Osteoblast (primary cell): ENCODE measurements around the gene KCNQ1. TPM values are rescaled to one million over a fixed set of nuclear protein-coding genes. Genes with fewer than 3 reads are reported as not detected.

Source experiments
- DNase-seq: peaks from one replicate; pipeline ENCODE4 v3.0.0; 2011; ENCODE audit warnings: low spot score, mixed read lengths; ENCODE audit not compliant: insufficient read length; ENCODE audit errors: missing footprints
- H2AFZ ChIP-seq: 2 replicates; pipeline ENCODE4 v1.6.0; 2011; ENCODE audit warnings: mild to moderate bottlenecking, low read length
- H3K27ac ChIP-seq: 2 replicates; pipeline ENCODE4 v1.5.1; 2011; ENCODE audit warnings: mild to moderate bottlenecking, low read depth, low read length, moderate library complexity
- H3K27me3 ChIP-seq: 2 replicates; pipeline ENCODE4 v1.6.0; 2012; ENCODE audit warnings: mild to moderate bottlenecking, control low read depth, inconsistent platforms, low read length, moderate library complexity; ENCODE audit not compliant: insufficient read depth
- H3K36me3 ChIP-seq: 2 replicates; pipeline ENCODE4 v1.5.1; 2011; ENCODE audit warnings: mild to moderate bottlenecking, low read length, control low read depth, moderate library complexity; ENCODE audit not compliant: insufficient read depth
- H3K4me1 ChIP-seq: 2 replicates; pipeline ENCODE4 v1.5.1; 2011; ENCODE audit warnings: mild to moderate bottlenecking, low read length, control low read depth, moderate library complexity; ENCODE audit not compliant: insufficient read depth
- H3K4me2 ChIP-seq: 2 replicates; pipeline ENCODE4 v1.6.0; 2011; ENCODE audit warnings: mild to moderate bottlenecking, low read length; ENCODE audit not compliant: insufficient read depth
- H3K4me3 ChIP-seq: fragments of 200-600 bp; sonication (generic); 3 replicates; pipeline ENCODE4 v1.5.1; 2012; ENCODE audit warnings: mild to moderate bottlenecking, low read length, inconsistent platforms; ENCODE audit not compliant: insufficient read depth
- H3K79me2 ChIP-seq: 2 replicates; pipeline ENCODE4 v1.6.0; 2012; ENCODE audit warnings: mild to moderate bottlenecking, low read length, control low read depth, inconsistent platforms; ENCODE audit not compliant: insufficient read depth
- H3K9me3 ChIP-seq: 2 replicates; pipeline ENCODE4 v1.5.1; 2011; ENCODE audit warnings: low read depth, low read length, control low read depth
- H4K20me1 ChIP-seq: 2 replicates; pipeline ENCODE4 v1.6.0; 2012; ENCODE audit warnings: mild to moderate bottlenecking, low read length, control low read depth; ENCODE audit not compliant: insufficient read depth
- CTCF ChIP-seq: IDR thresholded peaks from 2 replicates; pipeline ENCODE4 v1.5.1; 2011; ENCODE audit warnings: mild to moderate bottlenecking, low read depth, low read length, moderate library complexity; ENCODE audit errors: extremely low read depth
- total RNA-seq: library from RNA; depleted of rRNA; stranded (reverse); fragments of >200 nt; gene quantifications from 2 replicates; pipeline ENCODE4 v1.2.3, GENCODE V29; 2012

KCNQ1 gene
- total RNA-seq, 1 donor: not detected

- Histone ChIP-seq H3K4me3 (no peak overlapping the region), H3K4me1 (no peaks in the 10 kb centered on the region), H3K4me2 (no peak overlapping the region), H2AFZ (no peak overlapping the region), H3K27ac (no peak overlapping the region), H4K20me1 (no peaks in the 10 kb centered on the region), H3K36me3 (no peaks in the 10 kb centered on the region), H3K9me3 (no peaks in the 10 kb centered on the region), H3K79me2 (no peaks in the 10 kb centered on the region), H3K27me3 (peaks cover 38% of the 10 kb centered on the region)
- TF ChIP-seq CTCF: no peak
- peak; percentile 70 for DNase-seq
These were observed 348.9 kb downstream of the KCNQ1 start for GRCh38 chr11:2793701-2794045.

GRCh38 chr11:2794046-2794967 lies 349.5 kb downstream of the KCNQ1 start:
- no peak for TF ChIP-seq CTCF
- Histone ChIP-seq H3K4me1 (no peaks in the 10 kb centered on the region), H3K27ac (no peak overlapping the region), H3K4me3 (no peak overlapping the region), H4K20me1 (no peaks in the 10 kb centered on the region), H3K27me3 (peaks cover 35% of the 10 kb centered on the region), H2AFZ (no peak overlapping the region), H3K79me2 (no peaks in the 10 kb centered on the region), H3K9me3 (no peaks in the 10 kb centered on the region), H3K4me2 (no peak overlapping the region), H3K36me3 (no peaks in the 10 kb centered on the region)
- peak; percentile 41 for DNase-seq

- Histone ChIP-seq H3K4me3 (no peak overlapping the region), H3K79me2 (no peaks in the 10 kb centered on the region), H4K20me1 (no peaks in the 10 kb centered on the region), H3K9me3 (no peaks in the 10 kb centered on the region), H3K4me2 (no peak overlapping the region), H3K36me3 (no peaks in the 10 kb centered on the region), H2AFZ (no peak overlapping the region), H3K27me3 (peaks cover 28% of the 10 kb centered on the region), H3K4me1 (no peaks in the 10 kb centered on the region), H3K27ac (no peak overlapping the region)
- no peak for TF ChIP-seq CTCF
- DNase-seq: peak; percentile 31
These were observed 350.1 kb downstream of the KCNQ1 start for GRCh38 chr11:2794968-2795322.

- no peaks in the 10 kb centered on the region for H4K20me1 ChIP-seq
- H2AFZ ChIP-seq: no peak overlapping the region
- DNase-seq: peak; percentile 64
- H3K4me3 ChIP-seq: no peak overlapping the region
- H3K36me3 ChIP-seq: no peaks in the 10 kb centered on the region
- no peaks in the 10 kb centered on the region for H3K9me3 ChIP-seq
- H3K27me3 ChIP-seq: peaks cover 25% of the 10 kb centered on the region
- no peak overlapping the region for H3K27ac ChIP-seq
- no peak for TF ChIP-seq CTCF
- H3K4me2 ChIP-seq: no peak overlapping the region
- no peaks in the 10 kb centered on the region for H3K4me1 ChIP-seq
- no peaks in the 10 kb centered on the region for H3K79me2 ChIP-seq
These were observed 350.7 kb downstream of the KCNQ1 start for GRCh38 chr11:2795491-2795991.
